ENCODE measurements around the gene ACTL7B.
"Not testable (repeated sequence)": the region's sequence is repeated elsewhere in the genome, so short reads cannot be mapped to it uniquely, and the experiment has no call there.

DNA sequence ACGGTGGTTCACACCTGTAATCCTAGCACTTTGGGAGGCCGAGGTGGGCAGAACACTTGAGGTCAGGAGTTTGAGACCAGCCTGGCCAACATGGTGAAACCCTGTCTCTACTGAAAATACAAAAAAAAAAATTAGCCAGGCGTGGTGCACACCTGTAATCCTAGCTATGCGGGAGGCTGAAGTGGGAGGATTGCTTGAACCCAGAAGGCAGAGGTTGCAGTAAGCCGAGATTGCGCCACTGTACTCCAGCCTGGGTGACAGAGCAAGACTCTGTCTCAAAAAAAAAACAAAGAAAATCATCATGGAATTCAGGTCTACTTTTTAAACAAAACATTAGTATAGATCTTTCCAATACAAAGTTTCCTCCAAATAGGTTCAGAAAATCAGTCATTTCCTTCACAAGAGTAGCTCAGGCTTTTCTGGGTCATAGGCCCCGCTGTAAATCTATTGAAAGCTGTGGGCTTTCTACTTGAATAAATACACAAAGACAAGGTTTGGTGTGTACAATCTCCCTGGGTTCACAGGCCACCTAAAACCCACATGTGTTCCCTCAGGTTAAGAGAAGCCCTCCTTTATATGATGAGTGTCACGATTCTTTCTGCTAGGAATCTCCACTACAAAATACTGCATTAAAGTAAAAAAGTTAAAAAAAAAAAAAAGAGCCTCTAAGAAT lies 43.4 kb upstream of the ACTL7B start:
- not testable (repeated sequence) for TF ChIP-seq CTCF, POLR2A (IDR thresholded peaks at IDR 0.05)

Data from lower leg skin (tissue), 3 donors.